Measurements from ENCODE around the gene HMGB4.

GRCh38 chr1:33852711-33853110 lies 11.2 kb upstream of the HMGB4 start:
- TF ChIP-seq CTCF (optimal IDR thresholded peaks at IDR 0.05 in 1 of 3, IDR thresholded peaks at IDR 0.05 in 1 of 3, conservative IDR thresholded peaks at IDR 0.05 in 1 of 3; ENCODE audit: extremely low read depth in 1 of 3, insufficient read depth in 2 of 3, low read length in 3 of 3) (no peak), EZH2 (IDR thresholded peaks at IDR 0.05; ENCODE audit: low read length) (no peak)

Measured in keratinocyte (primary cell).